ENCODE results near the gene ROR1.

DNA sequence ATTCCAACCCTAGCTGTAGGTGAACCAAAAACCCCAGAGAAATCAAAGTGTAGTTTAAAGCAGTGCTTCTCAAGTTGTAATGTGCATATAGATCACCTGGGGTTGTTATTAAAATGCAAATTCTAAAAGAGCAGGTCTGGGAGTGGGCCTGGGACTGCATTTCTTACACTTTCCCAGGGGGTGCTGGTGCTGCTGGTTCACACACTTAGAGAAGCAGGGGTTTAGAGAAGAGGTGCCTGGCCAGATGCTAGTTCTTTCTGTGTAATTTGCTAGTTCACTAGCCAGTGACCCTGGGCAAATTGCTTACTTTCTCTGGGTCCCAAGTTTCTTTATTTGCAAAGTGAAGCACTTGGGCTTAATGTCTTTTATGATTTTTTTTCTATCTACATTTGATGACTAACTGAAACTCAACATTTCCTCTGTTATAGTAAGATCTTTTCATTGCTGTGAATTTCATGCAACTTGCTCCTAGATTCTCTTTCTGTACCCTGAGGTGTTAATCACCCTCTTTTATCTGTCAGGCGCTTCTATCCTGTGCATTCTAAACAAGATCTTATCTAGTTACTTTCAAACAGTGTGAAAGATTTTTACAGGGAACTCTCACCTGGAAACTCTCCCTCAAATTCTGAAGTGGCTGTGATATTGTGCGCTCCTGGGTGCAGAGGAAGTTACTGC is 287.8 kb downstream of the ROR1 start:
- TF ChIP-seq, protein P1, sequence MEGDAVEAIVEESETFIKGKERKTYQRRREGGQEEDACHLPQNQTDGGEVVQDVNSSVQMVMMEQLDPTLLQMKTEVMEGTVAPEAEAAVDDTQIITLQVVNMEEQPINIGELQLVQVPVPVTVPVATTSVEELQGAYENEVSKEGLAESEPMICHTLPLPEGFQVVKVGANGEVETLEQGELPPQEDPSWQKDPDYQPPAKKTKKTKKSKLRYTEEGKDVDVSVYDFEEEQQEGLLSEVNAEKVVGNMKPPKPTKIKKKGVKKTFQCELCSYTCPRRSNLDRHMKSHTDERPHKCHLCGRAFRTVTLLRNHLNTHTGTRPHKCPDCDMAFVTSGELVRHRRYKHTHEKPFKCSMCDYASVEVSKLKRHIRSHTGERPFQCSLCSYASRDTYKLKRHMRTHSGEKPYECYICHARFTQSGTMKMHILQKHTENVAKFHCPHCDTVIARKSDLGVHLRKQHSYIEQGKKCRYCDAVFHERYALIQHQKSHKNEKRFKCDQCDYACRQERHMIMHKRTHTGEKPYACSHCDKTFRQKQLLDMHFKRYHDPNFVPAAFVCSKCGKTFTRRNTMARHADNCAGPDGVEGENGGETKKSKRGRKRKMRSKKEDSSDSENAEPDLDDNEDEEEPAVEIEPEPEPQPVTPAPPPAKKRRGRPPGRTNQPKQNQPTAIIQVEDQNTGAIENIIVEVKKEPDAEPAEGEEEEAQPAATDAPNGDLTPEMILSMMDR (IDR thresholded peaks at IDR 0.05; ENCODE audit: borderline replicate concordance, extremely low read depth, low read length, poor library complexity, severe bottlenecking), result no peak
- TF ChIP-seq EZH2 (IDR thresholded peaks at IDR 0.05; ENCODE audit: borderline replicate concordance, low read depth, low read length, severe bottlenecking), result no peak
